GM21390 (cell line): ENCODE data around the gene RBL2.

Source experiments
- ATAC-seq: cut with Tn5 transposase; IDR thresholded peaks from one replicate; pipeline ENCODE4 v1.9.1; 2021; ENCODE audit not compliant: unreplicated experiment

RBL2 gene

GRCh38 chr16:53446090-53446489, 11.8 kb downstream of the RBL2 start:
- no peak for ATAC-seq

DNA sequence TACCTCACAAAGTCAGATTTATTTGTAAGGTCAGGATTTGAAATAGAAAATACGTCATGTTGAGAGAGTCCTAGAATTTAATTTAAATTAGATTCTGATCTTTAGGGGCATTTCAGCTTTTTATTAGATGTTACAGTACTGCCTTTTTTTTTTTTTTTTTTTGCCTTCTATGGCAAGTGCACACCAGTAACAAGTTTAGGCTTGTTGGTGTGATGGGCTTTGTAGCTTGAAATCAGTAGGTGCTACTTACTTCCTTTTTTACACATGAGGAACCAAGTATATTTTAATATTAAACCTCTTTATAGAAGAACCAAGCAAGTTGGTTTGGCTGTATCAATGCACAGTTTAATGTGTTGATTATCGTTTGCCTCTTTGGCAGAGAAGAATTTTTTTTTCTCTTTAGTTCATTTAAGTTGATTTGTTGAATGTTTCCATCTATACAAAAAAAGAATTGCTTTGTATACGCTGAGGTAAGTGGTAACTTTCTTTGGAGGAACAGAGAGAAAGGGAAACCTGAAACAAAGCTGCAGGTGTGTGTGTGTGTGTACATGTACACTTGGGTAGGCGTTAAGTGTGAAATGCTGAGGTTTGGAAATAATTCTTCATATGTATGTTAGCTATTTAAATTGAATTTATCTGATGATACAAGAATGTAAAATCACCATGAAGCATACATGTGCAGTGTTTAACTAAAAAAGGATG, 15.7 kb downstream of the RBL2 start:
- ATAC-seq, result peak; percentile 49

GRCh38 chr16:53453928-53454327, 19.7 kb downstream of the RBL2 start:
- no peak for ATAC-seq

DNA sequence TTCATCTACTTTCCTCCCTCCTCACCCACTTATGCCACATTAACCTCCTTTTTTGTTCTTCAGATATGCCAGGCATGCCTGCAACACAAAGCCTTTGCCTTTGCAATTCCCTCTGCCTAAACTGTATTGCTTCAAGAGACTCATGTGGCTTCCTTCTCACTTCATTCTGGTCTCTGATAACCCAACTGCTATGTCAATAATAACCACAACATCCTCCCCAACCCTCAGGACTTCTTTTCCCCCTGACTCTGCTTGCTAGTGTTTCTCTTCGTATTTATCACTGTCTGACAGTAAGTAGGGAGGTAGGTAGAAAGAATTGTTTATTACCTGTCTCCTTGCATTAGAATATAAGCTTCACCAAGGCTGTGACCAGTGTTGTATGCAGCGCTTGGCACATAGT, 22.4 kb downstream of the RBL2 start:
- ATAC-seq, result no peak

GRCh38 chr16:53457670-53458069, 23.4 kb downstream of the RBL2 start:
- peak; percentile 100 for ATAC-seq

DNA sequence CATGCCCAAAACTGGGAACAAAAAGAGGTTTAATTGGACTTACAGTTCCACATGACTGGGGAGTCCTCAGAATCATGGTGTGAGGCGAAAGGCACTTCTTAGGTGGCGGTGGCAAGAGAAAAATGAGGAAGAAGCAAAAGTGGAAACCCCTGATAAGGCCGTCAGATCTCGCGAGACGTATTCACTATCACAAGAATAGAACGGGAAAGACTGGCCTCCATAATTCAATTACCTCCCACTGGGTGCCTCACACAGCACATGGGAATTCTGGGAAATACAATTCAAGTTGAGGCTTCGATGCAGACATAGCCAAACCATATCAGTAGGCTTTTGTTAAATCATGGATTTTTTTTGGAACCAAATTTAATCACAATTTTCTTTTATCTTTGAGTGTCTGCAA, 24.4 kb downstream of the RBL2 start:
- no peak for ATAC-seq

DNA sequence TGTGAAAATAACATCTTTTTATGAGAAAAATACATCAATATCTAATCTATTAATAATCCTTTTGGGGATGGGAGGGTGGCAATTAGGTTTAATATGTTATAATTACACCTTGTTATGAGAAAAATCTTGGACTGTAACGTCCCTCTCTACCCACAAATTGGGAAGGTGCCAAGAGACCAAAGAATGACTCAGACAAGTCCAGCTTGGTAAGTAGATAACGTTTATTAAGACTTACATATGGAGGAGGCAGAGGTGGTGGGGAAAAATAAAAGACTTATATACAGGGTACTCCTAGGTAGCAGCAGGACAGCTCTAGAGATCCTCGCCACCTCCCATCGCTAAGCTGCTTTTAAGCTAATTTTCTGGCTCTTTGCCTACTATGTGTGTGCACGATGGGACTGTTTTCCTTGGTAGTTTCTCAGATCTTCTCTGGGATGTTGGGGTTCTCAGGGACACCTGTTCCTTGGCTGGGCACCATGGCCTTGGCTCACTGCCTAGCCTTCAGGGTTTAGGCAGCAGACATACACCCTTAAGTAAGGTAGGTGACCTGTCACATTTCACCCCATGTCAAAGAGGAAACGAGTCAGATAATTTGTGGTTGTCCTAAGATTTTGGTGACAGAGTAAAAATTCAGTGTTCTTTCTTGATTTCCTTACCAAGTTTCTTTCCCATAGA, 31.5 kb downstream of the RBL2 start:
- no peak for ATAC-seq

DNA sequence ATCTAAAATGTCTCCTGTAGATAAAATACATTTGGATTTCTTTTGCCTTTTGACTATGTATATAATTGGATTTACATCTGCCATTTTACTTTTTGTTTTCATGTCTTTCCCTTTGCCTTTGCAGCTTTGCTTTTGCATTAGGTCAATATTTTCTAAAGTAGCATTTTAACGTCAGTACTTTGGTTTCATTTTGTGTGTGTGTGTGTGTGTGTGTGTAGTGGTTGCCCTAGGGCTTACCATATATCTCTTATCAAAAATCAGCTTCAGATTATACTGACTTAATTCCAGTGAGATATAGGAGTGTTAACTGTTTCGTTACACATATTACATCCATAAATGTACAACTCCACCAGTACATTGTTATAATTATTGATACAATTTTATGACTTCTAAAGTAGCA, 42.6 kb downstream of the RBL2 start:
- ATAC-seq, result no peak

- no peak for ATAC-seq
Observed at GRCh38 chr16:53478965-53479364, 44.7 kb downstream of the RBL2 start.

DNA sequence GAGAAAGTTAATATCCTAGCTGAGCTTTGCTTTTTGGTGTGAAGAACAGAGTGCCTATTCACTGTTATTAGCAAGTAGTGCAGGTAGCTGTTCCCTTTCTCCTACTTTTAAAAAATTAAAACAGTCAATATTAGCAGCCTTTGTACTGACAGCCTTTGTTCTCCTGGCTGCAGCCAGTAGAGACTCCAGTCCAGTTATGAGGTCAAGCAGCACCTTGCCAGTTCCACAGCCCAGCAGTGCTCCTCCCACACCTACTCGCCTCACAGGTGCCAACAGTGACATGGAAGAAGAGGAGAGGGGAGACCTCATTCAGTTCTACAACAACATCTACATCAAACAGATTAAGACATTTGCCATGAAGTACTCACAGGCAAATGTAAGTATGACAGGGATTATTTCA, 46.1 kb downstream of the RBL2 start:
- ATAC-seq, result no peak

- no peak for ATAC-seq
Observed at GRCh38 chr16:53482123-53482522, 47.9 kb downstream of the RBL2 start.

GRCh38 chr16:53484542-53484941, 50.3 kb downstream of the RBL2 start:
- ATAC-seq, result no peak

DNA sequence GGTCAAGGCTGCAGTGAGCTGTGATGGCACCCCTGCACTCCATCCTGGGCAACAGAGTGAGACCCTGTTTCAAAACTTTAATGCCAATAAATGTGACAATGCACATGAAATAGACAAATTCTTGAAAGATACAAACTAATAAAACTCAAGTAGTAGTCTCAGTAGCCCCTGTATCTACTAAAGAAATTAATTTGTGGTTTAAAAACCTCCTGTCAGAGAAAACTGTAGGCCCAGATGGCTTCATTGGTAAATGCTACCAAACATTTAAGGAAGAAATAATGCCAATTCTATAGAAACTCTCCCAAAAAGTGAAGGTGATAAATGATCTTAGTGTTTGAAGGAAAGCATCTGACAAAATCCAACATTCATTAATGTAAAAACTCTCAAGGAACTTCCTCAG, 52.0 kb downstream of the RBL2 start:
- ATAC-seq, result no peak

DNA sequence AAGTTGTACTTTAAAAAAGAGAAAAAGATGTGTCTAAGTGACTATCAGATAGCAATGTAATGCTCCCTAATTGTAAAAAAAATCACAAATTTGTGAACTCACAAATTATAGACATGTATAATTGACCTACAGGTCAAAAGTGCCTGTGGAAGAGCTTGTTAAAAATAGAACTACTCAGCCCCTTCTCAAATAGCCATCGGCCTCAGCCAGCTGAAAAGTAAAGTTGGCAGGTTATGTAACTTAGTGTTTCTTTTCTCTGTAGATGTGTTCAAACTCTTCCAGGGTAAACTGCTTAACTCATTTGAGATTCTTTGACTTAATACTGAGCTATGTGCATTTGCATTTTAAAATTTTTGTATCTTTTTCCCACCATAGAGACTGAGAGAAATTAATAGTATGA, 55.5 kb downstream of the RBL2 start:
- ATAC-seq, result no peak

GRCh38 chr16:53492503-53492902, 58.2 kb downstream of the RBL2 start:
- ATAC-seq, result no peak

DNA sequence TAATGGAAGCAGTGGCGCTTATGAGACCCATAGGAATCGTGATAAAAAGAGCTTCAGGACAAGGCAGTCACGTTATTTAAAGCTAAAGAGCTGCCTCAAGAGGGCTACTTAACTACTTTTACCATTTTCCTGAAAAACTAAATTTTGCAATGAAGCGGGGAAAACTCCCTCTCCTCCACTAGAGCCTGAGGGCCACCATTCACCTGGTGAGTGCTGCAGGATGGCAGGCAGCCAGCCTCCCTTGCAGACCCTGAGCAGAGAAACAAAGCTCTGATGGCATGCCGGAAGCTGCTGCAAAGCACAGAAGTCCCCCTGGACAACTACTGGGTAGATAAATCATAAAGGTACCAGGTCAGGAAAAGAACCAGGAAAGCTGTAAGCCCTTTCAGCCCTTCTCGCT, 60.4 kb downstream of the RBL2 start:
- ATAC-seq, result no peak

DNA sequence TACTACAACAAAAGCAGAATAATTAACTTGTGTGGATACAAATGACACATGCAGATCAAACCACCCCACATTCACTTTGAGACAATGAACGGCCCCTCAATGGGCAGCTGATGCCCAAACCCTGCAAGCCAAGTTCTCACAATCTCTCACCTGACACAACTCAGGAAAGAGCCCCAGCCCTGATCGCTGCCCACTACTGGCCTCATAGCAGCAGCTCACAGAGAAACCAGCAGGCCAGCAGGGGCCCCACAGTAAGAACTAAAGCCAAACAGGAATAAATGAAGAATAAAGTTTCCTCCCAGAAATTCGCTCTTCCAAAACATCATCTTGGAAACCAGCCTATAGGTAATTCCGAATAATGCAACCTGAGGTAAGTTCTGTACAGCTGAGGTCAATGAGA, 61.1 kb downstream of the RBL2 start:
- ATAC-seq, result no peak

DNA sequence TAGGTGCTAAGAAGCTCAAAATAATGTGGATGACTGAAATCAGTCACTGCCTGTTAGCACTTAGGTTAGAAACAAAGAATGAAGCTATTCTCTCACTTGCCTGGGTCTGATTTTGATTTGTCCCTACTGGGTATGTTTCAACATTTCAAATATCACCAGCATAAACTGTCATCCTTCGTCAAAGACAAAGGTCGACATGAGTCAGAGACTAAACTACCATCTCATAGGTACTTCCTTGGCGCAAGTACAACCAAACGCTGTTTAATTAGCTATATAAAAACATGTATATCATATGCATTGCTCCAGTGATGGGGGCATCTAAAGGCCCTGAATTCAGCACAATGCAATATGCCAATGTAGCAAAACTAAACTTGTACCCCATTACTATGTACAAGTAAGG, 64.7 kb downstream of the RBL2 start:
- ATAC-seq, result no peak

- ATAC-seq, result no peak
Observed at GRCh38 chr16:53501216-53501859, 67.1 kb downstream of the RBL2 start.

DNA sequence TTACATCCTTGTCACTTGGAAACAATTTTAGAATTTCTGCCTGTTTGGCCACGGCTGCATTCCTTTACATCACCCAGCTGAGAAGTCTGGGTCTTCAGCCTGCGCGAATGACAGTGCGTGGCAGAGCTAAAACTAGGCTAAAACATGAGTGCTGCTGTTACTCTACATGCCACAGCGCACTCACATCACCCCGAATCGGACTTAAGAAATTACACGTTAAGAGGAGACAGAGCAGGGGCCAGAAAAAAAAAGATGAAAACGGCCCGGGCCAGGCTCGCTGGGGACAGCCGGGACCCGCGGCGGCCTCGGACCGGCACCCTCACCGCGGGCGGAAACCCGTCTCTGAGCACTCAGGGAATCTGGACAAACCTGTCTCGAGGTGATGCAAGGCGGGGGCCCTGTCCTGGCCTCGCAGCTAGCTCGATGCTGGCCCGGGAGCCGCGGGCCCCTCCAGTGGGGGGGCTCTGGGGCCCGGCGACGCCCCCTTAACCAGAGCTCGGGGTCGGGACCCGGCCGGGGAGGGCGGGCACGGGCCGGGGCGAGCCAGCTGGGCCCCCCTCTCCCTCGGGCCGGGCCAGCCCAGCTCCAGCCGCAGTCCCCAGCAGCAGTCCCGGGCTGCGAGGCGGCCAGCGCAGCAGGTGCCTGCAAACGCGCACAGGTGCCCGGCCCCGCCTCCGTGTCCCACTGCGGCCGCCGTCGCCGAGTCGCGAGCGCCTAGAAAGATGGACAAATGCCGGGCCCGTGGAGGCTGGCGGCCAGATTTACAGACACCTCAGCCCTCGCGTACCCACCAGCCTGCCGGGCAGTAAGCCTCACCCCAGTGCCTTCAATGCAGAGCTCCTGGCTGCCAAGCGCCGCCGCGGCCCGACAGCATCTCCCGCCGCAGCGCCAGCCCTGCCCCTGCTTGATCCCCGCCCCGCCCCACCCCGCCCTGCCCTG, 68.3 kb downstream of the RBL2 start, which contains the start of gene AKTIP:
Gene AKTIP, minus strand, starts transcription at position 879 of the 939 bp plus-strand sequence. CDS start 2,950 bp downstream, outside the sequence.
- ATAC-seq, result peak; percentile 30

- ATAC-seq, result peak; percentile 95
Observed at GRCh38 chr16:53503270-53503923, 69.1 kb downstream of the RBL2 start.
